ENCODE results near the gene NINJ2.
"Not testable (repeated sequence)": the region's sequence is repeated elsewhere in the genome, so short reads cannot be mapped to it uniquely, and the experiment has no call there.

NINJ2 gene

DNA sequence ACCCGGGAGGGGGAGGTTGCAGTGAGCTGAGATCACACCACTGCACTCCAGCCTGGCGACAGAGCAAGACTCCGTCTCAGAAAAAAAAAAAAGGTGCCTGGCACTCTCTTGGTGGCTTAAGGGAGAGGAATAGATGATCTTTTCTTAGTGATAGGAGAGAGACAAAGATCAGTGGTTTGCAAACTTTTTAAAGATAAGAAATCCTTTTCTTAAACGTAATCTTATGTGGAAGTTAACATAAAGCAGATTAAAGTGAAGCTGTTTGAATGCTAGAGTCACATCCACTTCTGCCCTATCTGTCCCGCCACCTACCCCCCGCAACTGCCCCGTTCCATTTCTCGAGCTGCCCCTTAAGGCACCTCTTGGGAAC lies 6.3 kb upstream of the NINJ2 start:
- no peak for DNase-seq

DNA sequence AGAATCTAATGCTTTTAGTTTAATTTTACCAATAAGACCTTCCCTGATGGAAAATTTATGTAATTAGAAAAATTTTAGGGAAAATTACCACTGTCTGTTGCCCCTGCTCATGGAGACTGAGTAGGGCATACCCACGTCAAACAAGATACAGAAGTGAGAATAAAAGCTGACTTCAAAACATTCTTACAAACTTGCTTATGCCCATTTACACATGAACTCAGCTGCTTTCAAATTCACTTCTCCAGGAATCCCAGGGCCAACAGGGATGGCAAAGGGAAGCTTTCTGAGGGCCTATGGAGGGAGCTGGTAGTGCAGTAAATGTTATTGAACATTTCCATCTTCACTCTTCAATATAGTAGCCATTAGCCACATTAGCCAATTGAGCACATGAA lies 4.8 kb upstream of the NINJ2 start:
- no peak for DNase-seq

- peak; percentile 57 to 63 for DNase-seq
These were observed 3.6 kb upstream of the NINJ2 start for GRCh38 chr12:666766-667308.

DNA sequence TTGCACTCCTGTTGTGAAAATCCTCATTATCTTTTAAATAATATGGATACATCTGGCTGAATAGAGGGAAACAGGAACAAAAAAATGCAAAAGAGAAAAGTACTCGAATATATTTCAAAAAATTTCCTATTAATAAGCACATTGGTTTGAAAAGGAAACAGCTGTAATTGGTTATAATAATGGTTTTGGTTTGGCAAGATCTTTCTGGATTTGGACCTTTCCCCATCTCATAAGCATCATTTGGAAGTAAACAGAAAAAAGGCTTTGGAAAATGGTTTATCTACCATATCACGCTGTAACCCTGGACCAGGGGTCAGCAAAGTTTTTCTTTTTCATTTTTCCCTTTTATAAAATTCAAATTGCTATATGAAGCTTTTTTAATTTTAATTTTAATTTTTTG lies 2.8 kb upstream of the NINJ2 start:
- no peak for DNase-seq

DNA sequence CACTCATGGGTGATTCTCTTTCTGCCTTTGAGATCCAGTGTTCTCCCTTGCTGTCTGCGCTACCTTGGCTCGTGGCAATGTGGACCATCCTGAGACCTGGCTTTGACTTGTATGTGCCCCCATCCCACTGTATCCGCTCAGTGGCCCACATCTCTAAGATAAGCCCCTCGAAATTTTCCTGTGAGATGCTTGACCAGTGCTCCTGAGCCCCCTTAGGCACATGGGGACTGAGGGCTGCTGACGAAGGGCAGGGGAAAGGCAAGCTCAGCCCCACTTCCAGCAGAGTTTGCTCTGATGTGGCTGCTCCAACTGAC lies 1.5 kb upstream of the NINJ2 start:
- no peak for DNase-seq

DNA sequence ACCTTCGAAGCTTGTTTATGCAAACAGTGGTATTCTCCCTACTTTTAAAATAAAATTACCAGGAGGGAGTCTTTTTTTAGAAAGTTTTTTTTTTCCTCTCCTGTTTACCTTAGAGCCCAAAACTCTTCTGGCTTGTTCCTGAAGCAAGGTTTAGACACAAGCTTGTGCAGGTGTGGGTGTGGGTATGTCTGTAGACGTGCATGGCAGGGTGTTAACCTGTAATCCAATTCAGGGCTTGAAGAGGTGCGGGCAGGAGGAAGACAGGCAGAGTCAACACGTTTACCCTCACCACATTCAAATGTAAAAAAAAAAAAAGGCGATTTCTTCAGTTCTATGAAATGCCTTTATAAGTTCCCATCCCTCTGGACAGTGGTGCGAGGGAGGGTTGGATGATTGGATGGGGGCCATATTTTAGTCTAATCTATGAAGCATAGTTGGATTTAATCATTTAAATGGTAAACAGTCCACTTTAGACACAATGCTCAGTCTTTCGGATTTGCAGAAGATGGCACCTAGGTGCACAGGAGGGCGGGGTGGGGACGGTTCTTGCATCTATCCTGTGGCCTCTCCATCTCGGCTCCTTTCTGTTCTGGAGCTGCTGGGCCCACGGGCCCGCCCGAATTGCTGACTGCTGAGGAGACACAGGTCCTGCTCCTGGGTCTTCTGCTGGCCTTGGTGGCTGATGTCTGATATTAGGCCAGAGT lies 982 bp upstream of the NINJ2 start:
- no peak for DNase-seq

DNA sequence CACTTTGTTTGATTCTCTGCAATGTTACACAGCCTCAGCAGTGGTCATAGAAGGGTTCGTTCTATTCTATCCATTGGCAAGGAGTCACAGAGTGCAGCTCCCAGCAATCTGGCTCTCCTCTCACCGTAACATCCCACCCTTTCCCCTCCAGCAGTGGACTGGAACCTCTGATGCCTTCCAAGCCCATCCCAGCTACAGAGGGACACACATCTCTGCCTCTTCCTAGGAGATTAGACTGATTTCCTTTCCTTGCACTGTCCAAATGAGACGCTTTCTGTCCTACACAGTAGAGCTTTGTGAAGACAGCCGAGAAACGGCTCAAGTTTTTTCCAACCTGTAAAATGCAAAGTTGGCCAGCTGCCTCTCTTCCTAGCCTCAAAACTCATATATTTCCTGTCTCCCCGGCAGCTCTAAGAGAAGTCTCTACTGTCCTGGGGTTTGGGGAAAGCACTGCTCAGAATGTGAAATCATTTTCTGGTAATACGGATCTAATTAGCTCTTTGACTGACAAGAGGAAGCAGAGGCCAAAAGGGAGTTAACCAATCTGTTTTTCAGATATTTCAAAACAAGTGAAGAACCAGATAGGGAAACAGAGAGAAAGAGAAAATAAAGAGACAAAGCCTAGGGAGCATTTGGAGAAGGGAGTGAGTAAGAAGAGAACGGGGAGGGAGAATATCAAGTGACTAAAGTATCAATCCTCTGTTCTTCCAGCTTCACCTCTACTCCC lies 516 bp downstream of the NINJ2 start:
- DNase-seq, result no peak

- DNase-seq, result peak in 1 of 2 experiments; percentile 17
These were observed 1.3 kb downstream of the NINJ2 start for GRCh38 chr12:661720-662486.

DNA sequence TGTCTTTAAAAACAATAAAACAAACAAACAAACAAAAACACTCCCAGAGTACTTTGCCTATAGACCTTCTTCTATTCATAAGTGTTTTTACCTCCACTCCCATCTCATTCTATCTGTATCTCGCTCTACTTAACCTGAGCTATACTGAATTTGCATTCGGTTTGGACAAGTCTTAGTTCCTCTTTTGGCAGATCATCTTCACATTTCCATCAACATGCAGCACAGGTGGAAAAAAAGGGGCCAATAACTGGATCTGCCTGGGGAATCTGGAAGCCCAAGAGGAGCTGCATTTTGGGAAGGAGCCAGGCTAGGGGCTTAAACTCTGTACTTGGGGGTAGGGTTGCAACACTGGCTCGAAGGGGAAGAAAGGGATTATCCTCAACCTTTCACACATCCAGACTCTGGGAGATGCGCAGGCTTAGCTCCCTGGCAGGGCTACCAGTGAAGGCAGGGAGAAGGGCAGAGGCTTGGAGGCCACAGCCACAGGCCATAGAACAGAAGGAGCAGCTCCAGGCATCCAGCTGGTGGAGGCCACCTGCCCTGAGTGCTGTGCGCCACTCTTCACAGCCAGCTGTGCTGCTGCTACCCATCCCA lies 4.1 kb downstream of the NINJ2 start:
- DNase-seq, result peak in 1 of 2 experiments; percentile 13

DNA sequence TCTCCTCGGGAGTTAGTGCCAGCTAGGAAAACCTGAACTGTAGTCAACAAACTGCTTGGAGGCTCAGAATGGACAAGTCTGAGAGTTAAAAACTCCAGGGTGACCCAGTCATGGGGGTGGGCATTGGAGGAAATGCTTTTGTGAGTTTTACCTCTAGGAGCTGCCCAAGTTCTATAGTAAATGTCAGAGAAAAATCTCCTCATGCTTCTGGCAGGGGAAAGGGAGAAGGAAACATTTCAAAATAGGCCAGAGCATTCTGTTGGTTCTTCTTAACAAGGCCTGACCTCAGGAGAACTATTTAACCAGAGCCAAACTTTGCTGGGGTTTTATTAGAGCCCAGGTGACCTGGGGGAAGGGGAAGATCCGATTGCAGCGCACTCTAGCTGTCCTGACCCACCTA lies 12.3 kb downstream of the NINJ2 start:
- DNase-seq, result no peak

DNA sequence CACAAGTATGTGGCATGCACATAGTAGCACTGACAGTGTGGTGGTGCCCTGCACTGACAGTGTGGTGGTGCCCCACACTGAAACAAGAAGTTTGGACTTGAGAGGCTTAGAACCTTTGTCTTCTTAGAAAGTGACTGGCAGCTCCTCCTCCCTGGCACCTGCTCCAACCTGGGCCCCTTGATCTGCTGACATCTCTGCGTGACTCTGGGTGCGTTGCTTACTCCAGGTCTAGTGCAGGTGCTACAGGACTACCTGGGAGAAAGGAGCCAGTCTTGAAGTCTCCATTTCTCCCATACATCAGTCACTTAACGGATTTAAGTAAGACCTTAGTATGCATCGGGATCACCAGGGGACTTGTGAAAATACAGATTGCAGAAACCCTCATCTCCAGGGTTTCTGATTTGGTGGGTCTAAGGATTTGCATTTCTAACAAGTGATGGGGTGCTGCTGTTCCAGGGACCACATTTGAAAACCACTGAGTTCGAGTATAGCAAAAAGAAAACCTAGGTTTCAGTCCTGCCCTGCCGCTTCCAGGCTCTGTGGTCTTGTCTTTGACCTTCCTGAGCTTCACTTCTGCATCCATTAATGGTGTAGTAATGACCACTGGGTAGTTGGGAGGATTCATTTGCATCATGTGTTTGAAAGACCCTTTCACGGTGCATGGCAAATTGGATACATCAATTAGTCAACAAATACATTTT lies 15.7 kb downstream of the NINJ2 start:
- no peak for DNase-seq

GRCh38 chr12:646442-647384 lies 16.5 kb downstream of the NINJ2 start:
- DNase-seq, result no peak

DNA sequence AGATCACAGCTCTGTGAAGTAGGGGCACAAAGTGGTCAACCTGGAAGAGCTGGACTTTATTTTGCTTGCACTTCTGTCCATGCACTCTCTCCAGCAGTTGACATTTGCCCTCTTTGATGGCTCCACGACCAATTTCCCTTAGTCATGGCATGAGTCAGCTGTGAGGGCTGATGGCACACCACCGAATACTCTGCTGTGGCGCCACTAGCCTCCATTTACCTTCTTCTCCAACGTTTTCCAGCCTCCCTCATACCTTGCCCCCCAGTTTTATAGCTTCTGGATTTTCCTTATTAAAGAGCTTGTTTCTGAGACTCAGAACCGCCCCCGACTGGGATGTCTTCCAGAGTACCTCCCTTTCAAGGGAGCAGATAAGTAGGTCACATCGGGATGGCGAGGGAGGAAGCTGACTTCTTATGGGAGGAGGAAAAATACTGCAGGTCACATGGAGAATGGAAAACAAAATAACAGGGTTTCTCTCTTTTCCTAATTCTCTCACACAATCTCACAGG lies 17.6 kb downstream of the NINJ2 start:
- DNase-seq, result no peak

DNA sequence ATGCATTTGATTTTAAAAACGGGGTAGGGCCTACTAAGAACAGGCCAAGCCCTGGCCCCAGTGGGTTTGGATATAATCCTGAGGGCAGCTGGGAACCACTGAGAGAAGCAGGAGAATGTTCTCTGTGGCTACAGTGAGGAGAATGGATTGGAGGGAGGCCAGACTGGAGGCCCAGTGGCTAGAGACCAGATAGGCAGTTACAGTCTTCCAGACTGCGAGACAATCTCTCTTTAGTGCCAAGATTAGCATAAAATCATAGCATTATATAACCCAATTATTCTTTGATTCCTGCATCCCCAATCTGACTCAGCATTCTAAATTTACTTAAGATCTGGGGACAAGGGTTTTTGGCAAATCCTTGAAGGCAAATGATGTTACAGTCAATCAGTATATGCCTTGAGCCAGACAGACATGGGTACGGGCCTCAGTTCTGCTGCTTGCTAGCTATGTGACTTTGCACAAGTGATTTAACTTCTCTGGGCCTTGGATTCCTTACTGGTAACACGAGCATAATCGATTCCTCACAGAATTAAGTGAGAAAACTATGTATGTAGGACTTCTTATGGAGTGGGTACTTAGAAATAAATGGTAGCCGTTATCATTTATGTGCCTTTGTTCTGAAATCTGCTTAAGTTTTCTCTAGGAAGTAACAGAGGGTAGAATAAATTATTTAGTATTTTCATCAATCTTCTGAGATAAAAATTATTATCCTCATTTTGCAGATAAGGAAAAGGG lies 18.3 kb downstream of the NINJ2 start:
- DNase-seq, result no peak

- DNase-seq, result no peak
These were observed 19.0 kb downstream of the NINJ2 start for GRCh38 chr12:644303-644639.

DNA sequence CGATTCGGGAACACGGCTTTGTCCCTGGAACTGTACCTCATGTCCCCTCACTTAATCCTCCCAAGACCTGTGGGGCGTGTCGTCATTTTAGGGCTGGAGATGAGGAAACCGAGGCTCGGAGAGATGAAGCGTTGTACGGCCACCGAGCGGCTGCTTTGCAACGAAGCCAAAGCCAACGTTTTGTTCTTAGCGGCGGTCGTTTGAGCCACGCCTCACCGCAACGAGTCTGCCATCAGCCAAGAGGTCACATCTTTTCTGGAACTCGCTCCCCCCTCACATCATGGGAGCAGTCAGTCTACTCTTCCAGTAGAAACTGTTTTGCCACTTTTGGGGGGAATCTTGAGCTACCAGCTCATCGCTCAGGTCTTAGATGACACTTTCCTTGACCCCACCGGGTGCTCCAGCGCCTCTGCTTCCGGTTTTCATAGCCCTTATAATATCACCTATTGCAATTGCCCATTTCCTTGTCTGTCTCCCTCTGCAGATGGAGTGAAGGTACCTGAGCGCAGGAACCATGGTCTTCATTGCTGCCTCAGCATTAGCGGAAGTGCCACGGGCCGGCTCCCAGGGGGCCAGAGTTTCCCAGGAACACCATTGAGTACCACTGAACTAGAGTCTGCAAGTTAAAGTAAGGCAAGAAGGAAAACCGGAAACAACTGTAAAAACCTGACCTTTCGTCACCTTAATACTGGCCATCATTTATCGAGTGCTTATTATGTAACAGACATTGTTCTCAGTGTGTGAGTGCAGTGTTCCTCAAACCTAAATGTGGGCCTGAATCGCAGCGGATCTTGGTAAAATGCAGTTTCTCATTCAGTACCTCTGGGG lies 19.6 kb downstream of the NINJ2 start:
- DNase-seq, result peak in 1 of 2 experiments; percentile 69

DNA sequence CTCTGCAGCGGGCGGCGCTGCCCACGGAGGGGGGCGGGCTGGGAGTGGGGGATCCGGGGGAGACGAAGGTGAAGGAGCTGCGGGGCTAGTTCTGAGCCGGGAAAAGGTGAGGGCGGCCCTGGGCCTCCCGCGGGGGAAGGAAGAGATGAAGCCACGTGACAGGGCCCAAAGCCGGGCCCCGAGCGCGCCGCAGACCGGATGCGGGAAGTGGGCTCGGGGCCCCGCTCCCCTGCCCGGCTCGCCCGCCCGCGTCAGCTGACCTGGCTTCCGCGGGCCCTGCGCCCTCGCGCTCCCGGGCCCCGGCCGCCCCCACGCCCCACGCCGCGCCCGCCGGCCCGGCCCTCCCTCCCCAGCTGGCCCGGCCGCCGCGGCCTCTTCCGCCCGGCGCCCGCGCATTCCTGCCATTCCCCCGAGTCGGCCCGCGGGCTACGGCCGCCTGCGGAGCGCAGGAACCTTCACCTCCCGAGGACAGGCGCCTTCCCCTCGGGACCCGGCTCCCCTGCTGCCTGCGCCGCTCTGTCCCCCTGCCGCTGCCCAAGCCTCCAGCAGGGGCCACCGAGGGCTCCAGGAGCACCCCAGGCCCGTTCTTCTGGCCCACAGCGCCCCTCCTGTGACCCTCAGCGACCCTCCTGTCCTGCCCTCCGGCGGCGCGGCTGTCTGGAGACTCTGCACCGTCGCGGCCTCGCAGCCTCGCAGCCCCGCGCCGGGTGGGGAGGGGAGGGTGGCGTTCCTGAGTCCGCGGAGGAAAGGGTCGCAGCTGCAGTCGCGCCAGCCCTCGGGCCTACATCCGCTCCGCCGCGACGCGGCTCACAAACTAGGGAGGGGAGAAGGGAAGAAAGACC lies 20.4 kb downstream of the NINJ2 start:
- peak; percentile 81 to 84 for DNase-seq

DNA sequence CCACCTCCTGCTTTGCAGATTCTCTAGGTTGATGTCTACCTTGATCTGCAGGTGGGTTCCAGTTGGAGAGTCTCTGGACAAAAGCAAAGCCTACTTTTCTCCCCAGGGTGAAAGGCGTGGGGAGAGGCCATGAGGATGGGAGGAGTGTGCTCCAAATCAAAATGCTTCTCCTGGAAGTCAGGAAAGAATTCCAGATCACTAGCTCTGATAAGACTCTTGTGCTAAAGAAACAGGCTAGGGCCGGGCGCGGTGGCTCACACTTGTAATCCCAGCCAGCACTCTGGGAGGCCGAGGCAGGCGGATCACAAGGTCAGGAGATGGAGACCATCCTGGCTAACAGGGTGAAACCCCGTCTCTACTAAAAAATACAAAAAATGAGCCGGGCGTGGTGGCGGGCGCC lies 21.9 kb downstream of the NINJ2 start:
- not testable (repeated sequence) for DNase-seq

GRCh38 chr12:640773-641172 lies 22.5 kb downstream of the NINJ2 start:
- no peak for DNase-seq

Measured in activated T-cell treated with anti-CD3 and anti-CD28 coated beads, Interleukin-2, amount 50 U/mL, for 48 hours (primary cell).